Measurements from ENCODE around the gene ADAMTS5.

ADAMTS5 gene

GRCh38 chr21:26888256-26888655 is 78.6 kb downstream of the ADAMTS5 start:
- no peak overlapping the region for H3K27ac ChIP-seq (replicated peaks)
- DNase-seq (ENCODE audit: low read depth in 1 of 2, low spot score in 1 of 2), result no peak
- H3K4me3 ChIP-seq (replicated peaks; ENCODE audit: insufficient read depth, low read length), result no peak overlapping the region
- no peaks in the 10 kb centered on the region for H3K27me3 ChIP-seq (ENCODE audit: insufficient read depth, poor library complexity, severe bottlenecking)
- TF ChIP-seq POLR2AphosphoS5 (IDR thresholded peaks at IDR 0.05; ENCODE audit: low read depth), result no peak
- no peak for TF ChIP-seq REST (IDR thresholded peaks at IDR 0.05; ENCODE audit: insufficient replicate concordance, low read depth)
- TF ChIP-seq CTCF (IDR thresholded peaks at IDR 0.05; ENCODE audit: insufficient read depth, low read length), result no peak

- Histone ChIP-seq H3K27ac (replicated peaks) (no peak overlapping the region), H3K4me3 (replicated peaks; ENCODE audit: insufficient read depth, low read length) (no peak overlapping the region), H3K27me3 (ENCODE audit: insufficient read depth, poor library complexity, severe bottlenecking) (no peaks in the 10 kb centered on the region)
- TF ChIP-seq GABPA (IDR thresholded peaks at IDR 0.05; ENCODE audit: low read depth) (no peak), REST (IDR thresholded peaks at IDR 0.05; ENCODE audit: insufficient replicate concordance, low read depth) (no peak), POLR2AphosphoS5 (IDR thresholded peaks at IDR 0.05; ENCODE audit: low read depth) (no peak), CTCF (IDR thresholded peaks at IDR 0.05; ENCODE audit: insufficient read depth, low read length) (no peak), SPI1 (IDR thresholded peaks at IDR 0.05; ENCODE audit: borderline replicate concordance, low read depth) (no peak)
- no peak for DNase-seq (ENCODE audit: low read depth in 1 of 2, low spot score in 1 of 2)
Observed at GRCh38 chr21:26887251-26887650, 79.6 kb downstream of the ADAMTS5 start.

- H3K27me3 ChIP-seq (ENCODE audit: insufficient read depth, poor library complexity, severe bottlenecking), result no peaks in the 10 kb centered on the region
- no peak overlapping the region for H3K27ac ChIP-seq (replicated peaks)
- no peak for DNase-seq (ENCODE audit: low read depth in 1 of 2, low spot score in 1 of 2)
- H3K4me3 ChIP-seq (replicated peaks; ENCODE audit: insufficient read depth, low read length), result no peak overlapping the region
- TF ChIP-seq GABPA (IDR thresholded peaks at IDR 0.05; ENCODE audit: low read depth), result no peak
- TF ChIP-seq REST (IDR thresholded peaks at IDR 0.05; ENCODE audit: insufficient replicate concordance, low read depth), result no peak
- TF ChIP-seq POLR2AphosphoS5 (IDR thresholded peaks at IDR 0.05; ENCODE audit: low read depth), result no peak
- TF ChIP-seq CTCF (IDR thresholded peaks at IDR 0.05; ENCODE audit: insufficient read depth, low read length), result no peak
- TF ChIP-seq SPI1 (IDR thresholded peaks at IDR 0.05; ENCODE audit: borderline replicate concordance, low read depth), result no peak
Observed at GRCh38 chr21:26884436-26884835, 82.5 kb downstream of the ADAMTS5 start.

Data from HL-60 (cell line).